ENCODE data around the gene MLLT10.

GRCh38 chr10:21628023-21628422 is 94.0 kb downstream of the MLLT10 start:
- TF ChIP-seq POLR2A (IDR thresholded peaks at IDR 0.05; ENCODE audit: low read depth) = no peak
- no peak for TF ChIP-seq POLR2AphosphoS5 (IDR thresholded peaks at IDR 0.05)
- TF ChIP-seq CTCF (IDR thresholded peaks at IDR 0.05) = no peak

Data from esophagus muscularis mucosa (tissue), 3 donors.